ENCODE data around the gene GOLGA2. TPM values are rescaled to one million over a fixed set of nuclear protein-coding genes. Genes with fewer than 3 reads are reported as not detected.

GOLGA2 gene
- total RNA-seq, 1 donor from 2014 or later, result 53.5 TPM

GRCh38 chr9:128322404-128323211, 46.8 kb upstream of the GOLGA2 start, which contains the start of the genes COQ4 and TRUB2:
Gene COQ4, plus strand, starts transcription at chr9:128322839. Its CDS starts 20 bp downstream, at chr9:128322859.
Gene TRUB2, minus strand, starts transcription at chr9:128322447. Its CDS starts 39 bp downstream, at chr9:128322408.
- H3K27me3 Mint-ChIP-seq, result no peaks in the 10 kb centered on the region
- H3K9me3 Mint-ChIP-seq, result no peaks in the 10 kb centered on the region
- H3K4me3 Mint-ChIP-seq, result peak within 1 kb of the TSS; percentile 92
- DNase-seq (peak; percentile 86), ATAC-seq (ENCODE audit: low read depth) (peak; percentile 88)
- intact Hi-C loops (cut with micrococcal nuclease), result loop anchor here (1.0 to 10.0 kb wide), 12 partner anchors 18 to 465 kb away; partner anchors contain the start of genes CERCAM, CIZ1, DYNC2I2 and GLE1
- ChIA-PET POLR2A (interaction anchor here (1.0 kb wide), 1 partner anchor 21 kb away, joined by 3 read pairs; no protein-coding TSS in a partner anchor), CTCF (no interaction called here)
- H3K27ac Mint-ChIP-seq, result peak within 1 kb of the TSS; percentile 97
- no peak for TF ChIP-seq CTCF (IDR thresholded peaks at IDR 0.05)
- peaks cover 19% of the 10 kb centered on the region for H3K4me1 Mint-ChIP-seq
- peaks cover 38% of the 10 kb centered on the region for H3K36me3 Mint-ChIP-seq (ENCODE audit: low read depth)

- peaks cover 42% of the 10 kb centered on the region for H3K36me3 Mint-ChIP-seq (ENCODE audit: low read depth)
- ChIA-PET POLR2A (interaction anchor here (1.1 kb wide), 1 partner anchor 46 kb away, joined by 3 read pairs; the partner anchor contains the start of genes GOLGA2 and SWI5), CTCF (interaction anchor here (1.1 kb wide), 1 partner anchor 19 kb away, joined by 3 read pairs; no protein-coding TSS in a partner anchor)
- intact Hi-C loops (cut with micrococcal nuclease), result loop anchor here (1.0 to 10.0 kb wide), 12 partner anchors 18 to 465 kb away; partner anchors contain the start of genes CERCAM, CIZ1, DYNC2I2 and GLE1
- no peak for ATAC-seq (ENCODE audit: low read depth)
- no peaks in the 10 kb centered on the region for H3K27me3 Mint-ChIP-seq
- peak overlapping the region; percentile 97 for H3K27ac Mint-ChIP-seq
- TF ChIP-seq CTCF (IDR thresholded peaks at IDR 0.05), result no peak
- peaks cover 19% of the 10 kb centered on the region for H3K4me1 Mint-ChIP-seq
- peak overlapping the region; percentile 92 for H3K4me3 Mint-ChIP-seq
- H3K9me3 Mint-ChIP-seq, result no peaks in the 10 kb centered on the region
- DNase-seq, result no peak
These were observed 46.1 kb upstream of the GOLGA2 start for GRCh38 chr9:128321879-128322403.

DNA sequence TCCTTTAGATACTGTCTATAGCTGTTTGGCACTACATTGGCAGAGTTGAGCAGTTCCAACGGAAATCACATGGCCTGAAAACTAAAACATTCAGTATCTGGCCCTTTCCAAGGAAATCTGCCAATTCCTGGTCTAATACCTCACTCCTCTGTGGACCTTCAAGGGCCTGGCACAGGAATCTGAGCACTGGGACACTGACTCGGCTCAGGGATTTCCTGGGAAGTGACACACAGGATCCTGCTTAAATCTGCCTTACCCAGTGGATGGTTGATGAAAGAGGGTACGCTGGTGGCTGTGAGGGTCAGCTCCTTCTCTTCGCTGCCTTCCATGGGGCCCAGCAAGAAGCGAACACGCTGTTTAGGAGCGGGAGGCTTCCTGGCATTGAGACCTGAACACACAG, 45.5 kb upstream of the GOLGA2 start:
- Mint-ChIP-seq H3K4me1 (peaks cover 19% of the 10 kb centered on the region), H3K27ac (no peak overlapping the region), H3K4me3 (peak overlapping the region; percentile 92), H3K27me3 (no peaks in the 10 kb centered on the region), H3K9me3 (no peaks in the 10 kb centered on the region), H3K36me3 (ENCODE audit: low read depth) (peaks cover 48% of the 10 kb centered on the region)
- no peak for ATAC-seq (ENCODE audit: low read depth)
- DNase-seq, result no peak
- ChIA-PET POLR2A (interaction anchor here (1.1 kb wide), 1 partner anchor 45 kb away, joined by 3 read pairs; the partner anchor contains the start of genes GOLGA2 and SWI5), CTCF (interaction anchor here (1.1 kb wide), 1 partner anchor 20 kb away, joined by 3 read pairs; no protein-coding TSS in a partner anchor)
- intact Hi-C loops (cut with micrococcal nuclease), result loop anchor here (5.0 to 10.0 kb wide), 3 partner anchors 129 to 363 kb away; partner anchors contain the start of genes CIZ1, PTGES2 and SET
- no peak for TF ChIP-seq CTCF (IDR thresholded peaks at IDR 0.05)

DNA sequence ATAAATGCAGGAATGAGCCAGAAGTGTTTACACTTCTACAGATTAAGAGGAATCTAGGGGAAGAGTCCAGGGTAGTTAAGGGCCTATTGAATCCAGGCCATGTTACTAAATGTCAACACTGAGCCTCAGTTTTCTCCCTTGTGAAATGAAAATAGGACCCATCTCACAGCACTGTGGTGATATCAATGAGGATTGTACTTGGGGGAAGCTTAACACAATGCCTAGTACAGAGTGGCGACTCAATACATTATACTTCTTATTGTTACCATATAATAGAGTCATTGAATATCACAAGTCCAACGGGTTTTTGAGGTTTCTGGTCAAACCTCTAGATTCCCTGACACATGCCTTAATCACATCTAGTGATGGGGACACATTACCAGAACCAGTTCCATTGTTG, 41.8 kb upstream of the GOLGA2 start:
- H3K4me1 Mint-ChIP-seq, result peaks cover 3% of the 10 kb centered on the region
- ChIA-PET CTCF (no interaction called here), POLR2A (no interaction called here)
- no peak for DNase-seq
- TF ChIP-seq CTCF (IDR thresholded peaks at IDR 0.05), result no peak
- no peaks in the 10 kb centered on the region for H3K9me3 Mint-ChIP-seq
- no peak overlapping the region for H3K27ac Mint-ChIP-seq
- intact Hi-C loops (cut with micrococcal nuclease), result no loop called here
- ATAC-seq (ENCODE audit: low read depth), result no peak
- no peaks in the 10 kb centered on the region for H3K27me3 Mint-ChIP-seq
- peaks cover 54% of the 10 kb centered on the region for H3K36me3 Mint-ChIP-seq (ENCODE audit: low read depth)
- no peak overlapping the region for H3K4me3 Mint-ChIP-seq

DNA sequence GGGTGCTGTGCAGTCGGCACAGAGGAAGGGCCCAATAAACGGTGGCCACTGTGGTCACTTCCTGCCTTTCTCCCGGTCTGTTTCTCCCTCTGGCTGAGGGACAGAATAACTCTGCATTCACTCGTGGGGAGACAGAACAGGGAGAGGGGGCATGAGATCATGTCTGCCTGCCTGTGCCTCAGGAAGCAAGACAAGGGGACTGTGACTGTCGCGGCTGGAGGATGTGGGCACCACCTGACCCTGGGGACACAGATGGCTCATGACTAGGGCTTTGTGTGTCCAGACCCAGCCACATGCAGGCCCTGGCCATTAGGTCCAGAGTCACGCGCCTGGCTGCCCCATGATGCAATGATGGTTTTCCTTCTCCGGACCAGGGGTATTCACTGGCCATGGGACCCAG, 40.6 kb upstream of the GOLGA2 start:
- H3K27ac Mint-ChIP-seq, result no peak overlapping the region
- H3K27me3 Mint-ChIP-seq, result no peaks in the 10 kb centered on the region
- TF ChIP-seq CTCF (IDR thresholded peaks at IDR 0.05), result no peak
- intact Hi-C loops (cut with micrococcal nuclease), result no loop called here
- CTCF ChIA-PET, result no interaction called here
- H3K9me3 Mint-ChIP-seq, result no peaks in the 10 kb centered on the region
- POLR2A ChIA-PET, result no interaction called here
- ATAC-seq (ENCODE audit: low read depth), result no peak
- H3K4me1 Mint-ChIP-seq, result no peaks in the 10 kb centered on the region
- no peak overlapping the region for H3K4me3 Mint-ChIP-seq
- H3K36me3 Mint-ChIP-seq (ENCODE audit: low read depth), result peaks cover 50% of the 10 kb centered on the region
- DNase-seq, result no peak

Measured in activated B cell treated with CpG ODN at 0.5 μM for 24 hours (primary cell).